Testis (tissue), 5 donors: ENCODE data around the gene FIZ1. TPM values are rescaled to one million over a fixed set of nuclear protein-coding genes. Genes with fewer than 3 reads are reported as not detected.

Source experiments
- DNase-seq: peaks from one replicate; pipeline ENCODE4 v3.0.0-alpha.2; 2019
- H3K27ac ChIP-seq, 2 donors: fragments of 200-600 bp; sonication (generic); one replicate each; pipeline ENCODE4 v1.5.1; 2019
- H3K27me3 ChIP-seq: fragments of 200-600 bp; sonication (generic); one replicate; pipeline ENCODE4 v1.5.1; 2019
- H3K36me3 ChIP-seq: fragments of 200-600 bp; sonication (generic); one replicate; pipeline ENCODE4 v1.5.1; 2017; ENCODE audit warnings: low read depth; ENCODE audit errors: missing control alignments
- H3K4me1 ChIP-seq: fragments of 200-600 bp; sonication (generic); one replicate; pipeline ENCODE4 v1.5.1; 2019
- H3K4me3 ChIP-seq, 2 donors: fragments of 200-600 bp; sonication (generic); one replicate each; pipeline ENCODE4 v1.5.1; 2017 to 2019
- H3K9me3 ChIP-seq: fragments of 200-600 bp; sonication (generic); one replicate; pipeline ENCODE4 v1.5.1; 2017
- CTCF ChIP-seq, 3 experiments: fragments of 450-650 bp in 2 of 3; fragments of 200-600 bp in 1 of 3; sonication (generic) in 1 of 3; IDR thresholded peaks; one replicate each; pipeline ENCODE4 v1.5.1; 2016 to 2019; ENCODE audit warnings: antibody characterized with exemption in 3 of 3, mild to moderate bottlenecking in 2 of 3, moderate library complexity in 1 of 3
- POLR2A ChIP-seq: fragments of 450-650 bp; IDR thresholded peaks from one replicate; pipeline ENCODE4 v1.6.1; 2017; ENCODE audit warnings: antibody characterized with exemption, mild to moderate bottlenecking, moderate library complexity
- WGBS, 2 donors: methylation state at CpG; one replicate each; pipeline ENCODE4 v1.1.5; 2018; 5-methylcytosine and 5-hydroxymethylcytosine counted together
- intact Hi-C: fragments of 100-400 bp; cut with DNase I; formaldehyde crosslinking; loops from one replicate; pipeline ENCODE4 v1.15.1; 2023; ENCODE audit warnings: low total_unique reads
- long read RNA-seq, 2 donors: transcript quantifications; one replicate each; lab custom pipeline, GENCODE V29; 2026
- polyA plus RNA-seq: library from polyadenylated mRNA; stranded (reverse); fragments of 350-450 nt; fragmentation: Illumina TruSeq; extraction: RNeasy Lipid Tissue Mini Kit (QIAGEN cat#74804); gene quantifications from one replicate; pipeline ENCODE4 v1.2.3, GENCODE V29; 2014; ENCODE audit warnings: low read depth, low replicate concordance; ENCODE audit not compliant: insufficient read depth
- total RNA-seq, 2 donors: library from RNA; depleted of rRNA; stranded (reverse); fragments of >200 nt; gene quantifications; one replicate each; pipeline ENCODE4 v1.2.3, GENCODE V29; 2016

Gene FIZ1
- total RNA-seq (10 to 100 TPM; 16.5 to 17.4 TPM), polyA plus RNA-seq (8.5 TPM)
- long read RNA-seq, donor 1, full-length matches to known transcripts: 7 of 7 reads
- long read RNA-seq, donor 1, partial matches to known transcripts: 0 of 7 reads
- long read RNA-seq, donor 1, other reads (novel, unspliced or antisense): 0 of 7 reads
- long read RNA-seq, donor 2, full-length matches to known transcripts: 9 of 16 reads
- long read RNA-seq, donor 2, partial matches to known transcripts: 7 of 16 reads
- long read RNA-seq, donor 2, other reads (novel, unspliced or antisense): 0 of 16 reads

GRCh38 chr19:55599468-55599841 is at the start of gene FIZ1:
Gene FIZ1, minus strand, starts transcription at chr19:55599517. Its CDS starts 1,652 bp downstream, at chr19:55597865.
- DNase-seq: peak; percentile 99
- Histone ChIP-seq H3K36me3 (no peaks in the 10 kb centered on the region), H3K9me3 (no peaks in the 10 kb centered on the region), H3K27me3 (no peaks in the 10 kb centered on the region), H3K4me1 (peaks cover 7% of the 10 kb centered on the region), H3K4me3 (peak within 1 kb of the TSS; percentile 69 to 88), H3K27ac (peak within 1 kb of the TSS; percentile 95 to 99)
- 1% methylated on average over 23 of the region's 23 CpGs for WGBS, 2 donors
- intact Hi-C loops: no loop called here
- TF ChIP-seq POLR2A (no peak), CTCF (IDR thresholded peaks at IDR 0.05) (no peak)

GRCh38 chr19:55648585-55649267 is 49.4 kb upstream of the FIZ1 start:
- peak overlapping the region; percentile 76 to 95 for H3K27ac ChIP-seq
- TF ChIP-seq CTCF (IDR thresholded peaks at IDR 0.05) (no peak), POLR2A (no peak)
- H3K36me3 ChIP-seq: no peaks in the 10 kb centered on the region
- H3K27me3 ChIP-seq: no peaks in the 10 kb centered on the region
- intact Hi-C loops: no loop called here
- H3K4me1 ChIP-seq: peaks cover 18% of the 10 kb centered on the region
- peak overlapping the region; percentile 79 to 86 for H3K4me3 ChIP-seq
- no peak for DNase-seq
- 0 to 10% methylated on average over 4 to 25 of the region's 25 CpGs for WGBS, 2 donors
- H3K9me3 ChIP-seq: no peaks in the 10 kb centered on the region

GRCh38 chr19:55647732-55648584 is 48.6 kb upstream of the FIZ1 start, which contains the start of gene CCDC106:
Gene CCDC106, plus strand, starts transcription at chr19:55648212. Its CDS starts 835 bp downstream, at chr19:55649047.
- no peaks in the 10 kb centered on the region for H3K27me3 ChIP-seq
- DNase-seq: peak; percentile 85
- TF ChIP-seq CTCF (IDR thresholded peaks at IDR 0.05) (peak in 1 of 3 experiments; percentile 4), POLR2A (no peak)
- no peaks in the 10 kb centered on the region for H3K36me3 ChIP-seq
- peak within 1 kb of the TSS; percentile 79 to 86 for H3K4me3 ChIP-seq
- WGBS, 2 donors: 0 to 2% methylated on average over 12 to 72 of the region's 87 CpGs
- peaks cover 18% of the 10 kb centered on the region for H3K4me1 ChIP-seq
- no peaks in the 10 kb centered on the region for H3K9me3 ChIP-seq
- intact Hi-C loops: no loop called here
- peak within 1 kb of the TSS; percentile 76 to 95 for H3K27ac ChIP-seq

GRCh38 chr19:55646889-55647731 is 47.8 kb upstream of the FIZ1 start:
- Histone ChIP-seq H3K27ac (peak overlapping the region; percentile 76 to 95), H3K4me3 (peak overlapping the region; percentile 79 to 86), H3K4me1 (peaks cover 23% of the 10 kb centered on the region), H3K36me3 (no peaks in the 10 kb centered on the region), H3K9me3 (no peaks in the 10 kb centered on the region), H3K27me3 (no peaks in the 10 kb centered on the region)
- 32 to 35% methylated on average over 14 of the region's 14 CpGs for WGBS, 2 donors
- TF ChIP-seq CTCF (IDR thresholded peaks at IDR 0.05): no peak
- TF ChIP-seq POLR2A: no peak
- intact Hi-C loops: no loop called here
- DNase-seq: no peak
